HG02623 (cell line): ENCODE results near the gene CACNG1.
"Not testable (repeated sequence)": the region's sequence is repeated elsewhere in the genome, so short reads cannot be mapped to it uniquely, and the experiment has no call there.

ENCODE experiments used
- ATAC-seq: cut with Tn5 transposase; IDR thresholded peaks from one replicate; pipeline ENCODE4 v1.9.1; 2021; ENCODE audit warnings: moderate library complexity; ENCODE audit not compliant: unreplicated experiment

The CACNG1 gene

DNA sequence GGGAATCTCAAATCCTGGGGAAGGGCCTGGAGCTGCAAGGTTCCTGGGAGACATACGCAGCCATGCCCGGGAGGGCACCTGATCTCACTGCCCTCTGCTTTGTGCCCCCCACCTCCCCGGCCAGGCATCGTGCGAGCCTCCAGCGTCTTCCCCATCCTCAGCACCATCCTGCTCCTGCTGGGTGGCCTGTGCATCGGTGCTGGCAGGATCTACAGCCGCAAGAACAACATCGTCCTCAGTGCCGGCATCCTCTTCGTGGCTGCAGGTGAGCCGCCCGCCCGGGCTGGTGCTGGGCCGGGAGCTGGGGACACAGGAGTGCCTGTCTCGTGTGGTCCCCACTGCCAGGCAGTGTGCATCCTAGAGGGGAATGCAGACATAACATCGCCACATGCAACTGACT lies 19.6 kb upstream of the CACNG1 start:
- ATAC-seq: no peak

GRCh38 chr17:67025216-67025792 lies 19.1 kb upstream of the CACNG1 start:
- no peak for ATAC-seq

DNA sequence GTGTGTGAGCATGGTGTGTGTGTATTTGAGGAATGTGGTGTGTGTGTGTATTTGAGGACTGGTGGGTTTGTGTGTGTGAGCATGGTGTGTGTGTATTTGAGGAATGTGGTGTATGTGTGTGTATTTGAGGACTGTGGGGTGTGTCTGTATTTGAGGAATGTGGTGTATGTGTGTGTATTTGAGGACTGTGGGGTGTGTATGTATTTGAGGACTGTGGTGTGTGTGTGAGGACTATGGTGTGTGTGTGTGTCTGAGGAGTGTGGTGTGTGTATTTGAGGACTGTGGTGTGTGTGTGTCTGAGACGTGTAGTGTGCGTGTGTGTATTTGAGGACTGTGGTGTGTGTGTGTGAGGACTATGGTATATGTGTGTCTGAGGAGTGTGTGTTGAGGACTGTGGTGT lies 18.0 kb upstream of the CACNG1 start:
- no peak for ATAC-seq

GRCh38 chr17:67027031-67027628 lies 17.2 kb upstream of the CACNG1 start:
- ATAC-seq: no peak

DNA sequence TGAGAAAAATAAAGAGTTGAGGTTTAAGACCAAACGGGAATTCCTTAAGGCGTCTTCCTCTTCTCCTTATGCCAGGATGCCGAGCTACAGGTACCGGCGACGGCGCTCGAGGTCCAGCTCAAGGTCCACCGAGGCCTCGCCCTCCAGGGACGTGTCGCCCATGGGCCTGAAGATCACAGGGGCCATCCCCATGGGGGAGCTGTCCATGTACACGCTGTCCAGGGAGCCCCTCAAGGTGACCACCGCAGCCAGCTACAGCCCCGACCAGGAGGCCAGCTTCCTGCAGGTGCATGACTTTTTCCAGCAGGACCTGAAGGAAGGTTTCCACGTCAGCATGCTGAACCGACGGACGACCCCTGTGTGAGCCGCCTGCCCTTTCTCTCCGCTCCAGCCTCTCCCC lies 13.7 kb upstream of the CACNG1 start:
- no peak for ATAC-seq

- no peak for ATAC-seq
These were observed 12.0 kb upstream of the CACNG1 start for GRCh38 chr17:67032382-67032781.

GRCh38 chr17:67032985-67033384 lies 11.4 kb upstream of the CACNG1 start:
- ATAC-seq: no peak

DNA sequence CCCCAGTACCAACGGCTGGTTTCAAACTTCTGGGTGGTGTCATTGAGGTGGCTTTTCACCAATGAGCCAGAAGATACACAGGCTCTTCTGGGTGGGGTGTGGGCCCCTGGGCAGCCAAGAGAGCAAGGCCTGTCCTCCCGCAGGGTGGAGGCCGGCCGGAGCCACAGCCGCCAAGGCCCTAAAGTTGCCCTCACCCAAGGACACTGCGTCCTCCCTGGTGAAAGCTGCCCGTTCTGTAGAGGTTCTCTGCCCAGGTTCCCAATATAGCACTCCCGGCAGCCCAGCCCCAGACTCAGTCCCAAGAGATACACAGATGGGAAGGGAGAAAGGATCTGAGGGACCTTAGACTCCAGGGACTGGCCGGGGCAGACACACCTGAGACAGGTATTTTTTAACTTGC lies 10.7 kb upstream of the CACNG1 start:
- no peak for ATAC-seq

DNA sequence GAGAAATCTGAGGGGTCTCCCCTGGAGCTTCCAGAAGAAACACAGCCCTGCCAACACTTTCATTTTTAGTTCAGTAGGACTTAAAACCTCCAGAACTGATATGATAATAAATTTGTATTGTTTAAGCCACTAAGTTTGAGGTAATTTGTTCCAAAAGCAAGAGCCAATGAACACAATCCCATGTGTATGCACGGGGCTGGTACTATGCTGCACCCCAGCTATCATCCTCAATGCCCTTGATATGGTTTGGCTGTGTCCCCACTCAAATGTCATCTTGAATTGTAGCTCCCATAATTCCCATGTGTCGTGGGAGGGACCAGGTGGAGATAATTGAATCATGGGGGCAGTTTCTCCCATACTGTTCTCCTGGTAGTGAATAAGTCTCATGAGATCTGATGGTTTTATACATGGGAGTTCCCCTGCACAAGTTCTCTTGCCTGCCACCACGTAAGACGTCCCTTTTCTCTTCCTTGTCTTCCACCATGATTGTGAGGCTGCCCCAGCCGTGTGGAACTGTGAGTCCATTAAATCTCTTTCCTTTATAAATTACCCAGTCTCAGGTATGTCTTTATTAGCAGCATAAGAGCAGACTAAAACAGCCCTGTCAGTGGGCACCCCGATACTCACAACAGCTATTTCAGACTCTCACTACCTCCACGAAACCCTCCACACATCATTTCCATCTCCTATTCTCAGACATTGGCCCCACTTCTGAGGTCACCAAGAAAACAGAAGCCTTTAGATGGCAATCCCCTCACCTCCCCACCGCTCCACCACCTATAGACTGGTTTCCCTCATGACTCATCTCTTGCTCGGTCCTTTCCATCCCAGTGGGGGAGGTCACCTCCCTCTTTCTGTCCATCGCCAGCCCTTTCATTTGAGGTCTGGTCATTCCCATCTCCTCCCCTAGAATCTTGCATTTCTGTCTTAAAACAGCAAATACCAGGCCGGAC lies 8.9 kb upstream of the CACNG1 start:
- ATAC-seq: peak; percentile 69

- no peak for ATAC-seq
These were observed 5.4 kb upstream of the CACNG1 start for GRCh38 chr17:67038861-67039365.

GRCh38 chr17:67040652-67041051 lies 3.7 kb upstream of the CACNG1 start:
- no peak for ATAC-seq

DNA sequence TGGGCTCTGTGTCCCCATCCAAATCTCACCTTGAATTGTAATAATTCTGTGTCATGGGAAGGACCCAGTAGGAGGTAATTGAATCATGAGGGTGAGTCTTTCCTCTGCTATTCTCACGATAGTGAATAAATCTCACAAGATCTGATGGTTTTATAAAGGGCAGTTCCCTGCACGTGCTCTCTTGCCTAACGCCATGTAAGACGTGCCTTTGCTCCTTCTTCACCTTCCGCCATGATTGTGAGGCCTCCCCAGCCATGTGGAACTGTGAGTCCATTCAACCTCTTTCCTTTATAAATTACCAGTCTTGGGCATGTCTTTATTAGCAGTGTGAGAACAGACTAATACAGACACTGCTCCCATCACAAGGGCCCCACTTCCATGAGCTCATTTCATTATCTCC lies 3.2 kb upstream of the CACNG1 start:
- not testable (repeated sequence) for ATAC-seq

DNA sequence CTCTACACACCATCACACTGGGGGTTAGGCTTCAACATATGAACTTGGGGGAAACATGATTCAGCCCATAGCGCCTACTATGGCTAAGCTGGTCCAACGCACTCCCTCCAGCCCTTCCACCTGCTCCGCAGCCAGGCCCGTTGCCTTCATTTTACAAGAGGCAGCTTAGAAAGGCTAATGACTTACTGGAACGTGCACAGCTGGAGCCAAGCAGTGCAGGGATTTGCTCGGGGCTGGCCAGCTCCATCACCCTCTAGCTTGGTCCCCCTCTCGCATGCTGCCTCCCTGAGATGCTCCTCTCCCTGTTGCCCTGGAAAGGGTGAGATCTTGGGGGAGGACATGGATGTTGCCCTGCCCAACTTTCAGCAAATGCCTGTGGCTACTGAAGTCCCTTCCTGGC lies 2.8 kb upstream of the CACNG1 start:
- ATAC-seq: no peak

- no peak for ATAC-seq
These were observed 2.1 kb upstream of the CACNG1 start for GRCh38 chr17:67041941-67042899.

DNA sequence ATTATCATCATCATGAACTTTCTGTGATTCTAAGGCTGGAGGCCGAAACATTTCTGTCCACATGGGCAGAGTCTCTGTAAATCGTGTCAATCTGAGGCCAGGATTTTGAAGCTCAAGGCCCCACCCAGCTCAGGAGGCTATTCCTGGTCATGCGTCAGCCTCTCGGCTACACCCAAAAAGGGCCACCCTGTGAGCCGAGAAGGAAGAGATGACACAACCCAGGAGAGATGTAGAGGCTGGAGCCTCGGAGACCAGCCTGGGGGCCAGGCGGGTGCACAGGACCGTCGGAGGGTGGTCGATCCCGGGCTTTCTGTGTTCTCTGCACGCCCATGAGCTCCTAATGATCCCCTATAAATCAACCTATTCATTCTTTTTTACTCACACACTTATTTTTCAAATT lies 1.1 kb upstream of the CACNG1 start:
- no peak for ATAC-seq

DNA sequence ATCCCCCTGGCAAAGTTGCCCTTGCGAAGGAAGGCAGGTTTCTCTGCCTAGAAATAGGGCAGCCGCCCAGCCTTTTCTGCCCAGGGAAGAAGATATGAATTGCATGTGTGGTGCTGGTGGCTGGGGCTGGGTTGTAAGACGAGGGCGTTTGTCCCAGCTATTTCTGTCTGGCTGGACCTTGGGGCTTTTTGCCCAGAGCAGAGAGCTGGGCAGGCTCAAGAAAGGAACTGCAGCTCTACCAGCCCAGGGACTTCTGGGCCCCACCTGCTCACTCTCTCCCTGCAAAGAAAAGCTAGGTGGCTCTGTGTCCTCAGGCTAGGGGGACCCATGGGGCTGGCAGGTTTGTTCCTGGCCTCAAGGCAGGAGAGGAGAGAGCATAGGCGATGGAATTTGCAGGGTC lies 586 bp downstream of the CACNG1 start:
- no peak for ATAC-seq

DNA sequence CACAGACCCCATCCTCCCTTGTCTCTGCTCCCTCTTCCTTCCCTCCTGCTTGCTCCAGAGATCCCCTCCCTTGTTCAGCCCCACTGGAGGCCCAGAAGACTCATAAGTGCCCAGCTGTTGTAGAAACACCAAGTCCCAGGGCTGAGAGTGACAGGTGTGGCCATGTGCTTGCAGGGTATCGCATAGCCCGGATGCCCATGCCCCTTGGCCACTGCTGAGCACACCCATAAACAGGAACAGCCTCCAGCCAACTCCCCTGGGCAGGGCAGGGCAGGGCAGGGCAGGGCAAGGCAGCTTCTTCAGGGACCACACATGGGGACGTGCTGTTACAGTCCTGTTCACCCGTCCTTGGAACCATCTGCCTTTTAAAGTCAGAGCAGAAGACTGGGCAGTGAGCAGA lies 2.0 kb downstream of the CACNG1 start:
- ATAC-seq: no peak

GRCh38 chr17:67047382-67047781 lies 3.0 kb downstream of the CACNG1 start:
- ATAC-seq: no peak

DNA sequence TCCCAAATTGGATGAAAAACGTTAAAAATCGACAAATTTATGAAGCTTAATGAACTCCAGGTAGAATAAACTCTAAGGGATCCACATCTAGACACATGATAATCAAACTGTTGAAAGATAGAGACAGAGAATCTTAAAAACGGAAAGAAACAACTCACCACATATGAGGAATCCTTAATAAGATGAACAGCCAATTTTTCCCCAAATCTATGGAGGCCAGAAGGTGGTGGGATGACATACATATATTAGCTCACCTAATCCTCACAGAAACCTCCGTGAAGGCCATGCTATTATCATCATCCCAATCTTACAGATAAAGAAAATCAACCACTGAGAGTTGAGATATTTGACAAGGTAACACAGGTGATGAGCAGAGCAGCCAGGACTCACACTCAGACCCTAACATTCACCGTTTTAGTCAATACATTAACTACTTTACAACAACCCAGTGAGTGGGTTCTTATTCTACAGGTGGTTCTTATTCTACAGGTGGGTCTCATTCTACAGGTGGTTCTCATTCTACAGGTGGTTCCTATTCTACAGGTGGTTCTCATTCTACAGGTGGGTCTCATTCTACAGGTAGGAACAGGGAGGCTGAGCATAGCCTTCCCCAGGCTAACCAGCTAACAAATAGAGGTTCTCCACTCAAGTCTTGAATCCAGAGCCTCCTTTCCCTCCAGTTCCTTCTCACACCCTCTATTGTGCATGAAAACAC lies 4.8 kb downstream of the CACNG1 start:
- no peak for ATAC-seq

DNA sequence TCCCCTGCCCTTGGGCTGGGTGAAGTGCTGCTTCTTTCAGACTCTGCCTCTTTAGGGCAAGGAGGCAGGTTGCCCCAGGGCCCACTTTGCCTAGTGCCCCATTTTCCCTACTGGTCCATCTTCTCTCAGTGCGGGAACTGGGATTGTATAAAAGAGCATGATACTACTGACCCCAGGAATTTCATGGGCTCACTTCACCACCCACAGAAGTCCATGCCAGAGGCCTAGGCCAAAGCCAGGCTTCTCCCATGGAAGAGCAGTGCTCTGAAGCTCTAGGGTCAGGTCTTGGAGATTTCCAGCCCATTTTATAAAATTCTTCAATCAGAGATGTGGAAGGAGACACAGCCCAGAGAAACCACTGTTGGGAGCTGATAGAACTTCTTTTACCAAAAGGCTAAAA lies 5.7 kb downstream of the CACNG1 start:
- ATAC-seq: no peak
